SU-DHL-6 (cell line): Measurements from ENCODE around the gene HOXA7.

Experiments used
- H2AFZ ChIP-seq: fragments of 200-600 bp; sonication (generic); 2 replicates; pipeline ENCODE4 v1.6.1; 2014; ENCODE audit warnings: low read depth, mild to moderate bottlenecking, moderate library complexity, mixed read lengths, antibody characterized with exemption, low read length; ENCODE audit not compliant: severe bottlenecking
- H3F3A ChIP-seq: fragments of 200-600 bp; shearing (Covaris generic); 2 replicates; pipeline ENCODE4 v1.6.0; 2016; ENCODE audit warnings: antibody characterized with exemption, mild to moderate bottlenecking; ENCODE audit not compliant: insufficient read depth
- H3K27ac ChIP-seq: fragments of 200-600 bp; sonication (generic); 2 replicates; pipeline ENCODE4 v1.5.1; 2016; ENCODE audit warnings: low read depth, mild to moderate bottlenecking, low read length, moderate library complexity, mixed read lengths
- H3K27me3 ChIP-seq: fragments of 200-600 bp; sonication (generic), shearing (Covaris generic); 2 replicates; pipeline ENCODE4 v1.6.0; 2014; ENCODE audit warnings: mild to moderate bottlenecking, low read length
- H3K36me3 ChIP-seq: fragments of 200-600 bp; sonication (generic); 2 replicates; pipeline ENCODE4 v1.6.1; 2014; ENCODE audit warnings: mild to moderate bottlenecking, low read length, mixed read lengths
- H3K4me2 ChIP-seq: fragments of 300-600, 200-600 bp; shearing (Covaris generic), sonication (generic); 2 replicates; pipeline ENCODE4 v1.6.0; 2014; ENCODE audit warnings: low read length, low read depth, mild to moderate bottlenecking; ENCODE audit not compliant: poor library complexity, severe bottlenecking
- H3K4me3 ChIP-seq: fragments of 200-600 bp; sonication (generic); 2 replicates; pipeline ENCODE4 v1.5.1; 2014; ENCODE audit warnings: antibody characterized with exemption, low read length, mild to moderate bottlenecking, mixed read lengths; ENCODE audit not compliant: insufficient read depth, poor library complexity, severe bottlenecking
- H3K79me2 ChIP-seq: fragments of 200-600 bp; sonication (generic); 2 replicates; pipeline ENCODE4 v1.6.1; 2014; ENCODE audit warnings: mild to moderate bottlenecking, low read length, moderate library complexity; ENCODE audit not compliant: insufficient read depth
- H3K9ac ChIP-seq: fragments of 200-600 bp; sonication (generic); 2 replicates; pipeline ENCODE4 v1.7.0; 2014; ENCODE audit warnings: mild to moderate bottlenecking, low read length
- H3K9me2 ChIP-seq: fragments of 200-600 bp; sonication (generic); replicated peaks from 2 replicates; pipeline ENCODE4 v1.6.1; 2014; ENCODE audit warnings: low read length; ENCODE audit not compliant: insufficient read depth
- H3K9me3 ChIP-seq: fragments of 200-600 bp; sonication (generic); 2 replicates; pipeline ENCODE4 v1.6.1; 2014; ENCODE audit warnings: low read length, mixed read lengths; ENCODE audit not compliant: insufficient read depth
- H4K20me1 ChIP-seq: fragments of 200-600 bp; sonication (generic); 2 replicates; pipeline ENCODE4 v1.6.1; 2014; ENCODE audit warnings: low read depth, mild to moderate bottlenecking, antibody characterized with exemption, low read length, moderate library complexity, mixed read lengths
- CTCF ChIP-seq: fragments of 200-600 bp; sonication (generic); IDR thresholded peaks from one replicate; pipeline ENCODE4 v1.5.1; 2017; ENCODE audit warnings: antibody characterized with exemption, mild to moderate bottlenecking, low read length, moderate library complexity; ENCODE audit not compliant: insufficient read depth, poor library complexity, severe bottlenecking
- EZH2phosphoT487 ChIP-seq: fragments of 200-600 bp; sonication (generic), shearing (Covaris generic); conservative IDR thresholded peaks from 2 replicates; pipeline ENCODE4 v1.6.1; 2018; ENCODE audit warnings: mild to moderate bottlenecking, antibody characterized with exemption, low read length, moderate library complexity, mixed read lengths

HOXA7 gene

GRCh38 chr7:27125986-27126394, 30.5 kb downstream of the HOXA7 start:
- H3K4me2 ChIP-seq, result no peak overlapping the region
- no peaks in the 10 kb centered on the region for H4K20me1 ChIP-seq
- TF ChIP-seq EZH2phosphoT487 (no peak), CTCF (no peak)
- no peak overlapping the region for H3K9ac ChIP-seq
- H3K4me3 ChIP-seq, result no peak overlapping the region
- H3F3A ChIP-seq, result no peaks in the 10 kb centered on the region
- H3K9me2 ChIP-seq, result no peaks in the 10 kb centered on the region
- no peak overlapping the region for H3K27ac ChIP-seq
- H3K79me2 ChIP-seq, result no peaks in the 10 kb centered on the region
- H3K36me3 ChIP-seq, result no peaks in the 10 kb centered on the region
- no peaks in the 10 kb centered on the region for H3K9me3 ChIP-seq
- no peak overlapping the region for H2AFZ ChIP-seq
- no peaks in the 10 kb centered on the region for H3K27me3 ChIP-seq

GRCh38 chr7:27124902-27125689, 31.4 kb downstream of the HOXA7 start:
- Histone ChIP-seq H3K9ac (no peak overlapping the region), H3K27me3 (no peaks in the 10 kb centered on the region)
- TF ChIP-seq CTCF (no peak), EZH2phosphoT487 (no peak)

GRCh38 chr7:27124096-27124901, 32.2 kb downstream of the HOXA7 start:
- Histone ChIP-seq H3K4me2 (no peak overlapping the region), H3K4me3 (no peak overlapping the region)

More at GRCh38 chr7:27124902-27125689, 31.4 kb downstream of the HOXA7 start:
- Histone ChIP-seq H3K79me2 (no peaks in the 10 kb centered on the region), H3K9me2 (no peaks in the 10 kb centered on the region), H3K27ac (no peak overlapping the region), H3K4me3 (no peak overlapping the region), H3F3A (no peaks in the 10 kb centered on the region), H3K36me3 (no peaks in the 10 kb centered on the region), H3K4me2 (no peak overlapping the region), H3K9me3 (no peaks in the 10 kb centered on the region), H2AFZ (no peak overlapping the region), H4K20me1 (no peaks in the 10 kb centered on the region)

More at GRCh38 chr7:27124096-27124901, 32.2 kb downstream of the HOXA7 start:
- H3K79me2 ChIP-seq, result no peaks in the 10 kb centered on the region
- no peaks in the 10 kb centered on the region for H4K20me1 ChIP-seq
- H2AFZ ChIP-seq, result no peak overlapping the region
- no peak overlapping the region for H3K9ac ChIP-seq
- TF ChIP-seq CTCF, result no peak
- no peaks in the 10 kb centered on the region for H3K9me2 ChIP-seq
- H3F3A ChIP-seq, result no peaks in the 10 kb centered on the region
- no peaks in the 10 kb centered on the region for H3K36me3 ChIP-seq
- H3K9me3 ChIP-seq, result no peaks in the 10 kb centered on the region
- H3K27ac ChIP-seq, result no peak overlapping the region
- H3K27me3 ChIP-seq, result no peaks in the 10 kb centered on the region
